CD4-positive, alpha-beta T cell (primary cell): ENCODE data around the gene PURA. TPM values are rescaled to one million over a fixed set of nuclear protein-coding genes. Genes with fewer than 3 reads are reported as not detected.

Experiments used
- ATAC-seq: fragments of 200-7000 bp; cut with Tn5 transposase; one replicate; pipeline ENCODE4 v1.10.0; 2022; ENCODE audit warnings: mild to moderate bottlenecking; ENCODE audit not compliant: poor library complexity
- CTCF ChIA-PET: fragments of 350-600 bp; sonication (Branson Sonifier 250); formaldehyde crosslinking; loops from one replicate; lab custom pipeline; 2021; ENCODE audit warnings: antibody characterized with exemption, inconsistent platforms; lab: Charles Lee
- POLR2A ChIA-PET: fragments of 350-600 bp; sonication (Branson Sonifier 250); formaldehyde crosslinking; loops from one replicate; lab custom pipeline; 2021; ENCODE audit warnings: antibody characterized with exemption, inconsistent platforms; lab: Charles Lee
- DNase-seq, 14 experiments: peaks; one replicate each; pipeline ENCODE4 v3.0.0-alpha.2; 2013 to 2020; ENCODE audit warnings: mixed read lengths in 2 of 14
- H3K27ac ChIP-seq, 2 donors: one replicate each; pipeline versions ENCODE4 v1.5.1 to v1.7.0; 2013; ENCODE audit warnings: low read length in 2 of 2, low read depth in 1 of 2, mild to moderate bottlenecking in 1 of 2
- H3K27me3 ChIP-seq, 2 experiments: 1 replicate in 1 of 2; 2 replicates in 1 of 2; pipeline versions ENCODE4 v1.6.1 to v1.7.0; 2013; ENCODE audit warnings: low read length in 2 of 2, control low read depth in 1 of 2, mild to moderate bottlenecking in 1 of 2, moderate library complexity in 1 of 2; ENCODE audit not compliant: insufficient read depth in 2 of 2, control insufficient read depth in 1 of 2
- H3K36me3 ChIP-seq: one replicate; pipeline ENCODE4 v1.6.1; 2013; ENCODE audit warnings: low read length, control low read depth; ENCODE audit not compliant: insufficient read depth
- H3K4me1 ChIP-seq: one replicate; pipeline ENCODE4 v1.6.1; 2013; ENCODE audit warnings: low read length, control low read depth; ENCODE audit not compliant: insufficient read depth
- H3K4me3 ChIP-seq: one replicate; pipeline ENCODE4 v1.5.1; 2013; ENCODE audit warnings: mild to moderate bottlenecking, low read length, moderate library complexity
- H3K9me3 ChIP-seq, 2 experiments: 1 replicate in 1 of 2; 2 replicates in 1 of 2; pipeline versions ENCODE4 v1.6.1 to v1.7.0; 2013; ENCODE audit warnings: low read length in 2 of 2, mild to moderate bottlenecking in 2 of 2, control low read depth in 1 of 2, moderate library complexity in 1 of 2; ENCODE audit not compliant: control insufficient read depth in 1 of 2, insufficient read depth in 1 of 2
- H3K27ac Mint-ChIP-seq: one replicate; pipeline ENCODE4 v1.8.0; 2020; ENCODE audit warnings: mixed read lengths
- H3K27me3 Mint-ChIP-seq: one replicate; pipeline ENCODE4 v1.8.0; 2021; ENCODE audit warnings: mixed read lengths
- H3K36me3 Mint-ChIP-seq: one replicate; pipeline ENCODE4 v1.8.0; 2021; ENCODE audit warnings: low read depth, mixed read lengths
- H3K4me1 Mint-ChIP-seq: one replicate; pipeline ENCODE4 v1.8.0; 2021; ENCODE audit warnings: low read depth, mixed read lengths
- H3K4me3 Mint-ChIP-seq: one replicate; pipeline ENCODE4 v1.8.0; 2020; ENCODE audit warnings: mild to moderate bottlenecking, mixed read lengths
- H3K9me3 Mint-ChIP-seq: one replicate; pipeline ENCODE4 v1.8.0; 2020; ENCODE audit warnings: mixed read lengths
- intact Hi-C, 2 experiments: fragments of 100-400 bp; cut with DNase I in 1 of 2; cut with micrococcal nuclease in 1 of 2; formaldehyde crosslinking; loops; one replicate each; pipeline versions ENCODE4 v1.15.1 to v1.9.0; 2023 to 2025; cut with DNase I, micrococcal nuclease
- total RNA-seq, 174 experiments: library from RNA in 2 of 174; stranded (reverse) in 2 of 174; gene quantifications; one replicate each; pipeline ENCODE4 v1.2.3 and lab custom pipeline; 2021 to 2026
- TF ChIP-seq, protein P1 (sequence below): fragments of 200-600 bp; IDR thresholded peaks from one replicate; pipeline ENCODE4 v1.8.0; 2022; ENCODE audit warnings: antibody characterized with exemption, mild to moderate bottlenecking

Gene PURA
- total RNA-seq, 2 experiments from 2014 or later, result 7.0 to 7.9 TPM

DNA sequence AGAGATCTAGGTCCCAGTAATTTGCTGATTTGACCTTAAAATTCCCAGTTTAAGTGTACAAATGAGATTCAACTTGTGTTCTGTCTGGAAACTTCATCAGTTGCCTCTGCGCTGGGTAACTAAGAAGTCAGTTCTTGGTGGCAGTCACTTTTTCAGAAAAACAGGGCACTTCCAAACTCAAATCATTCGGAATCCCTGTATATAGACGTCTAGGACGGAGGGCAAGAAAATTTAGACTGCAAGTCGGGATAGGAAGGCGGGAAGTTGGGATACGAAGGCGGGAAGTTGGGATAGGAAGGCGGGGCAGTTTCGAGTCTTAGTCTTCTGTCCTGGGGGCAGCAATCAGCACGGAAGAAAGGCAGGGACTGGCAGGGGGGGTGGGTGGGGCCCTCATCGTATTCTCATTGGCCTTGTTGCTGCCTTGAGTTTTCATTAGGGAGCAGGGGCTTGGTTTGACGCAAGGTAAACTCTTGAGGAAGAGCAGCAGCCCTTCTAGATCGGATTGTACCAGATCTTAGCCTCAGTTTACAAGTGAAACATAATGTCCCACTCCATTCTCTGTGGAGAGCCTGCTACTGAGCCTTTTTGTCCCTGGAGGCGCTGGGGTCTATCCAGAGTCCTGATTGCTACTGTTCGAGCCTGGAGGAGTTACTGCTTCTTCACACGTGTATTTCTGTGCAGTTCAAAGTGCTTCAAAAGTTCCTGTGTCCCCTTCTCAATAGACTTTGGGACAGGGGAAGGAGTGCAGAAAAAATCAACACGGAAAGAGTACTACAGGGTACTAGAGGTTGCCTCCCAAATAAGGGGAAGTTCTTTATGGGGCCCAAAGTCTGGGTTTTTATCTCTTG, 2.7 kb upstream of the PURA start:
- intact Hi-C loops, result loop anchor here in 1 of 2 experiments (5.0 to 10.0 kb wide), 4 partner anchors 46 to 1536 kb away; partner anchors contain the start of genes HSPA9, SPATA24 and UBE2D2
- ChIA-PET POLR2A (interaction anchor here (0.7 to 1.4 kb wide), 3 partner anchors 10 to 473 kb away, joined by 3 to 5 read pairs (median 3); no protein-coding TSS in a partner anchor), CTCF (interaction anchor here (7.0 kb wide), 1 partner anchor 34 kb away, joined by 52 read pairs; no protein-coding TSS in a partner anchor)
- Histone ChIP-seq H3K27ac (no peak overlapping the region), H3K27me3 (peaks cover 10 to 11% of the 10 kb centered on the region in 2 experiments), H3K9me3 (no peaks in the 10 kb centered on the region), H3K4me3 (no peak overlapping the region), H3K4me1 (peaks cover 55% of the 10 kb centered on the region), H3K36me3 (no peaks in the 10 kb centered on the region)
- Mint-ChIP-seq H3K4me3 (peak overlapping the region; percentile 100), H3K27ac (peak overlapping the region; percentile 96), H3K9me3 (no peaks in the 10 kb centered on the region), H3K4me1 (peaks cover 87% of the 10 kb centered on the region), H3K36me3 (peaks cover 26% of the 10 kb centered on the region), H3K27me3 (peaks cover 6% of the 10 kb centered on the region)
- TF ChIP-seq, protein P1, sequence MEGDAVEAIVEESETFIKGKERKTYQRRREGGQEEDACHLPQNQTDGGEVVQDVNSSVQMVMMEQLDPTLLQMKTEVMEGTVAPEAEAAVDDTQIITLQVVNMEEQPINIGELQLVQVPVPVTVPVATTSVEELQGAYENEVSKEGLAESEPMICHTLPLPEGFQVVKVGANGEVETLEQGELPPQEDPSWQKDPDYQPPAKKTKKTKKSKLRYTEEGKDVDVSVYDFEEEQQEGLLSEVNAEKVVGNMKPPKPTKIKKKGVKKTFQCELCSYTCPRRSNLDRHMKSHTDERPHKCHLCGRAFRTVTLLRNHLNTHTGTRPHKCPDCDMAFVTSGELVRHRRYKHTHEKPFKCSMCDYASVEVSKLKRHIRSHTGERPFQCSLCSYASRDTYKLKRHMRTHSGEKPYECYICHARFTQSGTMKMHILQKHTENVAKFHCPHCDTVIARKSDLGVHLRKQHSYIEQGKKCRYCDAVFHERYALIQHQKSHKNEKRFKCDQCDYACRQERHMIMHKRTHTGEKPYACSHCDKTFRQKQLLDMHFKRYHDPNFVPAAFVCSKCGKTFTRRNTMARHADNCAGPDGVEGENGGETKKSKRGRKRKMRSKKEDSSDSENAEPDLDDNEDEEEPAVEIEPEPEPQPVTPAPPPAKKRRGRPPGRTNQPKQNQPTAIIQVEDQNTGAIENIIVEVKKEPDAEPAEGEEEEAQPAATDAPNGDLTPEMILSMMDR, result no peak
- DNase-seq (no peak), ATAC-seq (no peak)

DNA sequence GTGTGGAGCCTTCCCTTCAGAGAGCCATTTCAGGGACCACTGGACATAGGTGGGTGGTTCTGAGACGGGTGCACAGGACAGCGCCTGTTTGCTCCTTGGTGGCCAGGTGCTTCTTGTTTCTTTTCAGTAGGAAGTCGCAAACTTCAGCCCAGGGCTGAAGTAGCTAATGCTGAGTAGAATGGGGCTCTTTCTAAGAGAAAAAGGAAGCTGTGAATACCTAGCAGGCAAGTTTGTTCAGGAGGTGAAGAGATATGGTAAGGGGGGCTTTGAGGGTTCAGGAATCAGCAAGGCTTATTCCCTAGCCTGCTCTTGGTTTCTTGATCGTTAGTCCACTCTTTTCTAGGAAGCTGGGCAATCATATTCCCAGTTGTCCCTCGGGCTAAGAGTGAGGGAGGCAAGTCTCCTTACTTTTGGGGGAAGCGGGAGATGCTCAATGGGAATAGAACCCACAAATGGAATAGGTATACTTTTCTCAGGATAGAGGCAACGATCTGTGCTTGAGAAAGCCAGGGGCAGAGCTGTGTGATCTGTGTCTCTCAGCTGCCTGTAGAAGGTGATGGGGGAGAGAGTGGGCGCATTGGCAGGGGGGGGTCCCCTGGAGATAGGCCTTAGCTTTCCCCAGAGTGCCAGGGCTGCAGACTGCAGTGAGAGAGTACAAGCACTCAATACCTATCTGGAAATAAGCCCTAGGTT, 1.9 kb upstream of the PURA start:
- Histone ChIP-seq H3K9me3 (no peaks in the 10 kb centered on the region), H3K36me3 (no peaks in the 10 kb centered on the region), H3K27ac (no peak overlapping the region), H3K4me1 (peaks cover 50% of the 10 kb centered on the region), H3K27me3 (peaks cover 10 to 11% of the 10 kb centered on the region in 2 experiments), H3K4me3 (no peak overlapping the region)
- intact Hi-C loops, result loop anchor here in 1 of 2 experiments (2.0 to 10.0 kb wide), 5 partner anchors 37 to 1537 kb away; partner anchors contain the start of genes HSPA9, SPATA24 and UBE2D2
- POLR2A ChIA-PET, result interaction anchor here (1.3 to 1.4 kb wide), 4 partner anchors 9 to 473 kb away, joined by 3 to 7 read pairs (median 4); no protein-coding TSS in a partner anchor
- no peak for DNase-seq
- ATAC-seq, result no peak
- Mint-ChIP-seq H3K9me3 (no peaks in the 10 kb centered on the region), H3K36me3 (peaks cover 26% of the 10 kb centered on the region), H3K4me3 (peak overlapping the region; percentile 100), H3K27me3 (peaks cover 6% of the 10 kb centered on the region), H3K4me1 (peaks cover 87% of the 10 kb centered on the region), H3K27ac (peak overlapping the region; percentile 96)
- CTCF ChIA-PET, result interaction anchor here (0.9 to 2.6 kb wide), 2 partner anchors 15 to 32 kb away, joined by 3 to 10 read pairs; no protein-coding TSS in a partner anchor
- TF ChIP-seq, protein P1, result no peak

DNA sequence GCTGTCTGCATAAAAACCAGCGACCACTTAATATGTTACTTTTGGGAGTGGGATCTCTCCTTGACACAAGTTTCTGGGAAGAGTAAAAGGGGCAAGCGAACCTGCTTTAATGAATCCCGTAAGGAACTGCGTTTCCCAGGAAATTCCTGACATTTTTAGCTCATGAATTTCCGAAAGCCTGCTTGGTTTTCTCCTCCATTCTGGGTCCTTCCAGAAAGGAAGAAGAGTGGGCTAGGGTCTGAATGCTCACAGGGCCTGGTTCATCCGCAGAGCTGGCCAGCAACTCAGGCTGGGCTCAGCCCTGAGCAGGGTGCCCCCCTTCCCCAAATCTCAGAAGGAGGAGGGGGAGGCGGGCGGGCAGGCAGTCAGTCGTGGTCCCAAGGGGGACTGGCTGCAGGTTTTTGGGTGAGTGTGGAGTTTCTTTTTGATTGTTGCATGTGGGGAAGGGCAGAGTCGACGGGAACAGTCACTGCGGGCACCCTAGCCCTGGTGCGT, 1.2 kb upstream of the PURA start:
- TF ChIP-seq, protein P1, result no peak
- H3K27me3 ChIP-seq, result peaks cover 10 to 11% of the 10 kb centered on the region in 2 experiments
- peaks cover 19% of the 10 kb centered on the region for H3K36me3 Mint-ChIP-seq

More for the DNA sequence above, 1.2 kb upstream of the PURA start:
- Mint-ChIP-seq H3K9me3 (no peaks in the 10 kb centered on the region), H3K27ac (peak overlapping the region; percentile 96), H3K27me3 (peaks cover 6% of the 10 kb centered on the region), H3K4me3 (peak overlapping the region; percentile 100), H3K4me1 (peaks cover 87% of the 10 kb centered on the region)
- intact Hi-C loops, result loop anchor here in 1 of 2 experiments (2.0 to 10.0 kb wide), 5 partner anchors 38 to 1538 kb away; partner anchors contain the start of genes HSPA9, SPATA24 and UBE2D2
- Histone ChIP-seq H3K4me3 (peak overlapping the region; percentile 78), H3K4me1 (peaks cover 47% of the 10 kb centered on the region), H3K9me3 (no peaks in the 10 kb centered on the region), H3K36me3 (no peaks in the 10 kb centered on the region), H3K27ac (peak overlapping the region in 1 of 2 donors; percentile 83)
- ATAC-seq (no peak), DNase-seq (no peak)
- ChIA-PET CTCF (interaction anchor here (0.9 to 2.6 kb wide), 4 partner anchors 10 to 32 kb away, joined by 3 to 10 read pairs (median 3); no protein-coding TSS in a partner anchor), POLR2A (interaction anchor here (1.3 to 1.4 kb wide), 4 partner anchors 8 to 474 kb away, joined by 3 to 7 read pairs (median 4); no protein-coding TSS in a partner anchor)
